Loucy (cell line): ENCODE data around the gene CCNI.

ENCODE experiments used
- EZH2phosphoT487 ChIP-seq: fragments of 200-600 bp; IDR thresholded peaks from 2 replicates; pipeline ENCODE4 v1.6.1; 2018; ENCODE audit warnings: antibody characterized with exemption, mild to moderate bottlenecking, moderate library complexity, borderline replicate concordance
- TF ChIP-seq, protein P1 (sequence below): fragments of 200-600 bp; sonication (generic); conservative IDR thresholded peaks from 2 replicates; pipeline ENCODE4 v1.5.1; 2014; ENCODE audit warnings: mild to moderate bottlenecking, antibody characterized with exemption, low read length

DNA sequence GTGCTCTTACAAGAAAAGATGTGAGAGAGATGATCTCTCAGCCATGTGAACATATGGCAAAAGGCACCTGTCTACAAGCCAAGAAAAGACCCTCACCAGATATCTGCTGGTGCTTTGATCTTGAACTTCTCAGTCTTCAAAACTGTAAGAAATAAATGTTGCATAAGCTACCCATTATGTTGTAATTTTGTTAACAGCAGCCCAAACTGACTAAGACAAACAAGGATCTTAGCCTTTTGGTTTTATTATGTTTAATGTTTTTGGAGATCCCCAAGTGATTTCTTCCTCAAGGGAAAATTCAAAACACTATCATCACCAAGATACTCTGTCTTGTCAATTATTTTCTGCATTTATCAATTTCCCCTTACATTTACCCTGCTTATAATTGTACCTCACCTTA lies 21.8 kb upstream of the CCNI start:
- TF ChIP-seq, protein P1, sequence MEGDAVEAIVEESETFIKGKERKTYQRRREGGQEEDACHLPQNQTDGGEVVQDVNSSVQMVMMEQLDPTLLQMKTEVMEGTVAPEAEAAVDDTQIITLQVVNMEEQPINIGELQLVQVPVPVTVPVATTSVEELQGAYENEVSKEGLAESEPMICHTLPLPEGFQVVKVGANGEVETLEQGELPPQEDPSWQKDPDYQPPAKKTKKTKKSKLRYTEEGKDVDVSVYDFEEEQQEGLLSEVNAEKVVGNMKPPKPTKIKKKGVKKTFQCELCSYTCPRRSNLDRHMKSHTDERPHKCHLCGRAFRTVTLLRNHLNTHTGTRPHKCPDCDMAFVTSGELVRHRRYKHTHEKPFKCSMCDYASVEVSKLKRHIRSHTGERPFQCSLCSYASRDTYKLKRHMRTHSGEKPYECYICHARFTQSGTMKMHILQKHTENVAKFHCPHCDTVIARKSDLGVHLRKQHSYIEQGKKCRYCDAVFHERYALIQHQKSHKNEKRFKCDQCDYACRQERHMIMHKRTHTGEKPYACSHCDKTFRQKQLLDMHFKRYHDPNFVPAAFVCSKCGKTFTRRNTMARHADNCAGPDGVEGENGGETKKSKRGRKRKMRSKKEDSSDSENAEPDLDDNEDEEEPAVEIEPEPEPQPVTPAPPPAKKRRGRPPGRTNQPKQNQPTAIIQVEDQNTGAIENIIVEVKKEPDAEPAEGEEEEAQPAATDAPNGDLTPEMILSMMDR: no peak
- no peak for TF ChIP-seq EZH2phosphoT487
